ENCODE data around the gene FNDC3B.

Gene FNDC3B

GRCh38 chr3:172195407-172195754 lies 156.0 kb downstream of the FNDC3B start:
- no peak for DNase-seq

DNA sequence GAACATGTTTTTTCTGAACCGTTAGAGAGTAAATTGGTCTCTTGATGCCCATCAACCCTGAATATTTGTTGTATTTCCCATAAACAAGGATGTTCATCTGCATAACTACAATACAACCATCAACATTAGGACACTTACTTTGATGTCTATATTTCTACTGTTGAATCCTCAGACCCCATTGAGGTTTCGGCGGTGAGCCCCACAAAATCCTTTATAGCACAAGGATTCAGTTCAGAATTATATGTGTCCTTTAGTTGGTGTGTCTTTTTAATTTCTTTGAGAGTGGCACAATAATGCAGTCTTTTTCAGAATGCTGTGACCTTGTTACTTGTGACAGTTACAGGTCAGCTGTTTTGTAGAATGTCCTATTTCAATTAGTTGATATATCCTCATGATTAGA lies 158.0 kb downstream of the FNDC3B start:
- DNase-seq = no peak

DNA sequence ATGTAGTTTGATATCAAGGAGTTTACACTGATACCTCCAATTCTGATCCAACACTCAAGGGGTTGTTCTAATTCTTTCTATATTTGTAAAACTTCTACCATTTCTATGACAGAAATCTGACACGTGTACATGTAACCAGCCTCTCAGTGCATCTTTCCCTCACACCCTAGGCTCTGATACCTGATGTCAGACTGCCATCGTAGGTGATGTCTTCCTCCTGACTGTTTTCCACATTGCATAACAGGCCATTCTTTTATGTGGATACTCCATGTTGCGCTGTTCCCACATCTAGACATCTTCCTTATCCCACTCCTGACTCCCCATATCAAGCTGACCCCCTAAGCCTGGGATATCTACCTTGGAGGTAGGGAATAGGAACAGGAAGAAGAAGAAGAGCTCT lies 159.1 kb downstream of the FNDC3B start:
- no peak for DNase-seq

GRCh38 chr3:172199850-172200369 lies 160.5 kb downstream of the FNDC3B start:
- no peak for DNase-seq

GRCh38 chr3:172201136-172201869 lies 161.9 kb downstream of the FNDC3B start:
- DNase-seq = no peak

DNA sequence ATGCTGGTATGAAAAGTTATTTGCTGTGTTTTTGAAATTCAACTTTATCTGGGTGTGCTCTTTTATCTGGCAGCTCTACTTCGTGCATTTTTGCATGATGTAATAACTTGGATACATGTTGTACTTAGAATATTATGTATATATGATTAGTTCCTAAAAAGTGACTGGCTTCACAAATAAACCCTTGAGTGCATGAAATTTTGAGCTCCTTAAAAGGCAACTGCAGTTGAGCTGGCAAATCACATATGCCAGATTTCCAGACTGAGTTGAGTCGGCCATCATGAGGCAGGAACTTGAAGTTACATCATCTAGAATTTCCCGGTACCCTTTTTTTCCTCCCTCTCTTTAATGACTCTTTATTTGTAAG lies 162.5 kb downstream of the FNDC3B start:
- DNase-seq = no peak

- no peak for DNase-seq
Measured at GRCh38 chr3:172202797-172203196, 163.4 kb downstream of the FNDC3B start.

DNA sequence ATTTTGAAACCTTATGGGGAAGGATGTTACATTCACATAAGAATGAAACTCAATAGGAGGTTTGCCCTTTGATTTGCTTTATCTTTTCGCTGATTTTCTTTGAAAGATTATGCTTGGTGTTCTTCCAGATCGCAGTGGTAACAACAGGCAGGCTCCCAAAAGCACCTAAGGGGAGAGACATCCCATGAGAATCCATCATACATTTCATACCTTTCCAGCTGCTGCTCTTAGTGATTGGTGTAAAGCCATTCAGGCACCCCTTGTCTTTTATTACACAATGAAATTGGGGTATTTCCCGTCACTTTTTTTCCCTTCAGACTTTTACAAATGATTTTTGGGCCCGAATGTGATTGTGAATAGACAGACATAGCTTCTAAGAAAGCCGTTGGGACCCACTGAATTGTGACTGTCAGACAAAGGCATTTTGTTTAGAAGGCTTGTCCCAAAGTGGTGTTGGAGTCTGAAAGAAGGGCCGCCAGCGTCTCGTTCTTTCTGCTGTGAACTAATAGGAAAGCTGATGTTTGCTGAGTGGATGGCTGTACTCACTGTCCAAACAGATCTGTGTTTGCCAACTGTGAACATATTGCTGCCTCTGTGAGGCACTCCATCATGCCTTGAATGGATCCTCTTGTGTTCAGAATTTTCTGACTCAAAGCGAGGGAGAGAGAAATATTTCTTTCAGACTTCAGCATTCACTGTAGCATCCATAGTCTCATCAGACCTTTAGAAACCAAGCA lies 164.3 kb downstream of the FNDC3B start:
- DNase-seq = no peak

DNA sequence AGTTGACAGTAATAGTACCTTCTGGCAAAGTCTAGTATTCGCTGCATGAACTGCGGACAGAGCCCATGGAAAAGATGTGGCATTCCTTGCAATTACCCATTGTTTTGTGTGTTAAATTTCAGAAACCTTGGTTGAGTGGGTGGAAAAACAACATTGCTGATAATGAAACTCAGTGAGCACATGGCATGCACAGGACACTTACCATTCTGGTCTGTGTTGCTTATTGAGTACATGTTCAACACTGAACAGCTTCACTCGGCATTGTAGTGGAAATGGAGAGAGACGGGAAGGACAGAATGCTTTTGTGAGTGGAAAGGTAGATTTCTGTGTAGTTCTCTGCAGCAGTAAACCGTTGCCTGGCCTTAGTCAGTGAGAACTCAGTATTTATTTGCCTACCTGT lies 165.3 kb downstream of the FNDC3B start:
- DNase-seq = no peak

- no peak for DNase-seq
Measured at GRCh38 chr3:172208586-172209332, 169.4 kb downstream of the FNDC3B start.

- no peak for DNase-seq
Measured at GRCh38 chr3:172209333-172210321, 170.2 kb downstream of the FNDC3B start.

GRCh38 chr3:172210355-172210754 lies 171.0 kb downstream of the FNDC3B start:
- DNase-seq = no peak

DNA sequence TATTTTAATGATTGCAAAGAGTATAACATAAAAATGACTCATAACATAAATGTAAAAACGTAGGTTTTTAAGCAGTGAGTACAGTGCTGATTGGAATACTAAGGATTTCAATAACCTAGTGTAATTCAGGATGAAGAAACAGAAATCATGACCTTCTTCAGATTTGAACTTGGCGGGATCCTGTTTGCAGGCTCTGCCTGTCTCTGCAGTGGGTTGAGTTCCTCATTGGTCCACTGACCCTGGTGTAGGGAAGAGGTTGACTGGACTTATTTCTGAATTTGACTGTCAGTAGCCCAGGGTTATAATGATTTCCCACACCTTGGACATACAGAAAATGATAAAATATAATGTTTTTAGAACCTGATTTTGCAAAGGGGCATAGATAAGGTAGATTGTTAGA lies 171.7 kb downstream of the FNDC3B start:
- no peak for DNase-seq

GRCh38 chr3:172213200-172213599 lies 173.8 kb downstream of the FNDC3B start:
- no peak for DNase-seq

- no peak for DNase-seq
Measured at GRCh38 chr3:172213904-172214303, 174.5 kb downstream of the FNDC3B start.

DNA sequence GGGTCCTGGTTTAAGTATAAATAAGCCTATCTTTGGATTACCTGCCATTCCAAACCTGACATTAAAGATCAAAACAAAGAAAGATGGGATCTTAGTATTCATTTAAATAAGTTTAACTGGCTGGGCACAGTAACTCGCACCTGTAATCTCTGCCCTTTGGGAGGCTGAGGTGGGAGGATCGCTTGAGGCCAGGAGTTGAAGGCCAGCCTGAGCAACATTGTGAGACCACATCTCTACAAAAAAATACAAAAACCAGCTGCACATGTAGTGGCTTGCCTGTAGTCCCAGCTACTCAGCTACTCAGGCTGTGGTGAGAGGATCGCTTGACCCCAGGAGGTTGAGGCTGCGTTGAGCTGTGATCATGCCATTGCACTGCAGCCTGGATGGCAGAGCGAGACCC lies 176.9 kb downstream of the FNDC3B start:
- DNase-seq = no peak

GRCh38 chr3:172216911-172217310 lies 177.5 kb downstream of the FNDC3B start:
- no peak for DNase-seq

DNA sequence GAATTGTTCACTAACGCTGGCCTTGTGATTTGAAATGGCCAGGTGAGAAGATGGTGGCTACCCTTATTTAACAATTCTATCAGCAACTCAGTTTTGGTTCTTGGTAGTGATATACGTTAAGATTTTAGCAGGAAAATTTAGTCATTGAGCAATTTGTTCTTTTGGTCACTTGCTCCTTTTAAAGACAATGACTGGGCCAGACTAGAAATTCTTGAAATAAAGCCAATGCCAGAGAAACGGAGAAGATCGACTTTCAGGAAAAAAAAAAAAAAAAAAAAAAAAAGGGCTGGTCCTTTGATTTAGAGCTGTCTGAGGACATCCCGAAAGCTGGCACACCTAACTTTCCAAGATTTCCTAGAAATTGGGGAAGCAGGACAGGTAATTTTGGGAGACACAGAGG lies 178.5 kb downstream of the FNDC3B start:
- DNase-seq = no peak

- no peak for DNase-seq
Measured at GRCh38 chr3:172218350-172219323, 179.3 kb downstream of the FNDC3B start.

DNA sequence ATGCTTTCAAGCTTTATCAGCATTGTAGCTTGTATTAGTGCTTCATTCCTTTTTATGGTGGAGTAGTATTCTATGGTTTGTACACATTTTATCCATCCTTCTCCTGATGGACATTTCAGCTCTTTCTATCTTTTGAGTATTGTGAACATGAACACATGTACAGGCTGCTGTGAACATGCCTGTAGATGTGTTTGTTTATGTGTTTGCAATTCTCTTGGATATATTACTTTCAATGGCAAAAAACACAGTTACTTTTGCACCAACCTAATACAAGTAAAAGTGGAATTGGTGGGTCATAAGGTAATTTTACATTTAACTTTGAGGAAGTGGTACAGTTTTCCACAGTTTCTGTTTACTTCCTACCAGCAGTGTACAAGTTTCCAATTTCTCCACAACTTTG lies 180.4 kb downstream of the FNDC3B start:
- no peak for DNase-seq

- DNase-seq = no peak
Measured at GRCh38 chr3:172221547-172221946, 182.2 kb downstream of the FNDC3B start.
